ENCODE measurements around the gene CDC42SE2. TPM values are rescaled to one million over a fixed set of nuclear protein-coding genes. Genes with fewer than 3 reads are reported as not detected.
"Not testable (repeated sequence)": the region's sequence is repeated elsewhere in the genome, so short reads cannot be mapped to it uniquely, and the experiment has no call there.

Gene CDC42SE2
- total and polyA plus RNA-seq, 2 donors from 2014 or later: 24.8 to 90.7 TPM

DNA sequence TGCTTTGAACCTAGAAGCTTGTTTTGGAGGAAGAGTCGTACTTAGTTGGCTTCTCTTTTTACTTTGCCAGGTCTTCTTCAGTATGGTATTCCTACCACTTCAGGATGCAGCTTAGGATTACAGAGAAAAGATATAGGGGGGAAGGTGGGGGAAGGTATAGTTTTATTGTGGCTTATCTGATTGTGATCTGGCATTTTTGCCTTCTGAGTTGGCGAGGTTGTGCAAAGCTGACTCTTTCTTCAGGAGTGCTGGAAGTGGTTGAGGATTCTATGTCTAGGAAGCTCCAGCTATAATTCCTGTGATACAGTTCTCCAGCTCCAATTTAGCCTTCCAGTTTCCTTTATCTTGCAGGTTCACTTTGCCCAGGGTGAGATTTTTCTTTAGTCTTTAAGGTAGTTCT, 7.0 kb downstream of the CDC42SE2 start:
- FAIRE-seq: no peak

DNA sequence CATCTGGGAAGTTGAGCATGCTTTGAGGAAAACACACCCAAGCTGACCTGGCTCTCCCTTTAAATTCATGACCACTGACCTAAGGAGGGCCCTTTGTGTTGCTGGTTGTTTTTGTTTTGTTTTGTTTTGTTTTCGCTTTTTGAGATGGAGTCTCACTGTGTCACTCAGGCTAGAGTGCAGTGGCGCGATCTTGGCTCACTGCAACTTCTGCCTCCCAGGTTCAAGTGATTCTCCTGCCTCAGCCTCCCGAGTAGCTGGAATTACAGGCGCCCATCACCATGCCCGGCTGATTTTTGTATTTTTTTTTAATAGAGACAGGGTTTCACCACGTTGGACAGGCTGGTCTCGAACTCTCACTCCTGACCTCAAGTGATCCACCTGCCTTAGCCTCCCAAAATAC, 8.0 kb downstream of the CDC42SE2 start:
- H3K27me3 ChIP-seq (ENCODE audit: control insufficient read depth, insufficient read depth, low read length); H3K4me3 ChIP-seq (ENCODE audit: low read length in 3 of 3); H3K9ac ChIP-seq (ENCODE audit: low read length in 3 of 3); intact Hi-C loops (cut with DNase I); FAIRE-seq; H3K27ac ChIP-seq (ENCODE audit: low read depth in 2 of 2, low read length in 2 of 2); H3K9me3 ChIP-seq (ENCODE audit: control insufficient read depth in 2 of 3, insufficient read depth in 1 of 3, low read length in 3 of 3); H3K36me3 ChIP-seq (ENCODE audit: control insufficient read depth in 2 of 3, insufficient read depth in 3 of 3, low read length in 3 of 3); H3K4me1 ChIP-seq (ENCODE audit: control insufficient read depth in 2 of 3, insufficient read depth in 2 of 3, low read depth in 1 of 3, low read length in 3 of 3); DNase-seq: not testable (repeated sequence)

More for the DNA sequence above, 7.0 kb downstream of the CDC42SE2 start:
- TF ChIP-seq, protein P1, sequence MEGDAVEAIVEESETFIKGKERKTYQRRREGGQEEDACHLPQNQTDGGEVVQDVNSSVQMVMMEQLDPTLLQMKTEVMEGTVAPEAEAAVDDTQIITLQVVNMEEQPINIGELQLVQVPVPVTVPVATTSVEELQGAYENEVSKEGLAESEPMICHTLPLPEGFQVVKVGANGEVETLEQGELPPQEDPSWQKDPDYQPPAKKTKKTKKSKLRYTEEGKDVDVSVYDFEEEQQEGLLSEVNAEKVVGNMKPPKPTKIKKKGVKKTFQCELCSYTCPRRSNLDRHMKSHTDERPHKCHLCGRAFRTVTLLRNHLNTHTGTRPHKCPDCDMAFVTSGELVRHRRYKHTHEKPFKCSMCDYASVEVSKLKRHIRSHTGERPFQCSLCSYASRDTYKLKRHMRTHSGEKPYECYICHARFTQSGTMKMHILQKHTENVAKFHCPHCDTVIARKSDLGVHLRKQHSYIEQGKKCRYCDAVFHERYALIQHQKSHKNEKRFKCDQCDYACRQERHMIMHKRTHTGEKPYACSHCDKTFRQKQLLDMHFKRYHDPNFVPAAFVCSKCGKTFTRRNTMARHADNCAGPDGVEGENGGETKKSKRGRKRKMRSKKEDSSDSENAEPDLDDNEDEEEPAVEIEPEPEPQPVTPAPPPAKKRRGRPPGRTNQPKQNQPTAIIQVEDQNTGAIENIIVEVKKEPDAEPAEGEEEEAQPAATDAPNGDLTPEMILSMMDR (IDR thresholded peaks at IDR 0.05; ENCODE audit: borderline replicate concordance, extremely low read depth, insufficient read depth): no peak
- intact Hi-C loops (cut with DNase I): no loop called here
- H3K36me3 ChIP-seq (ENCODE audit: control insufficient read depth in 2 of 3, insufficient read depth in 3 of 3, low read length in 3 of 3): no peaks in the 10 kb centered on the region
- H3K9me3 ChIP-seq (ENCODE audit: control insufficient read depth in 2 of 3, insufficient read depth in 1 of 3, low read length in 3 of 3): no peaks in the 10 kb centered on the region
- H3K27me3 ChIP-seq (ENCODE audit: control insufficient read depth, insufficient read depth, low read length): no peaks in the 10 kb centered on the region
- no peak overlapping the region for H3K27ac ChIP-seq (ENCODE audit: low read depth in 2 of 2, low read length in 2 of 2)
- H3K4me3 ChIP-seq (ENCODE audit: low read length in 3 of 3): no peak overlapping the region
- no peak overlapping the region for H3K9ac ChIP-seq (ENCODE audit: low read length in 3 of 3)
- no peak for DNase-seq
- no peaks in the 10 kb centered on the region for H3K4me1 ChIP-seq (ENCODE audit: control insufficient read depth in 2 of 3, insufficient read depth in 2 of 3, low read depth in 1 of 3, low read length in 3 of 3)

DNA sequence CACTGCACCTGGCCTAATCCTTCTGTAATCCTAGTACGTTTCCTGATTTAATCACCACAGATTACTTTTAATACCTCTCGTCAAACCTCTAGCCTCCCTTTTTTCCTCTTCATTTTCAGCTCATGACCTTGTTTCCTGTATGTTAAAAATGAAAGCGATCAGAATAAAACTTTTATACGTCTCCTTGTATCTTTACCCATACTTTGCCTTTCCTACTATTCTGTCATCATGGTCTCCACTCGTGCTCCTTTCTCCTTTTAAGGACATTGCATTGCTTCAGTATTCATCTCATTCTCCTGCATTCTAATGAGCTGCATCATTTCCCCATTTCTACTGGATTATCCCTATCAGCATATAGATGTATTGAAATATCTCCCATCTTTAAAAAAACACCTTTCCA, 8.5 kb downstream of the CDC42SE2 start:
- TF ChIP-seq, protein P1 (IDR thresholded peaks at IDR 0.05; ENCODE audit: borderline replicate concordance, extremely low read depth, insufficient read depth): no peak
- intact Hi-C loops (cut with DNase I): no loop called here
- Histone ChIP-seq H3K27me3 (ENCODE audit: control insufficient read depth, insufficient read depth, low read length) (no peaks in the 10 kb centered on the region), H3K9me3 (ENCODE audit: control insufficient read depth in 2 of 3, insufficient read depth in 1 of 3, low read length in 3 of 3) (no peaks in the 10 kb centered on the region), H3K4me3 (ENCODE audit: low read length in 3 of 3) (no peak overlapping the region), H3K9ac (ENCODE audit: low read length in 3 of 3) (no peak overlapping the region), H3K4me1 (ENCODE audit: control insufficient read depth in 2 of 3, insufficient read depth in 2 of 3, low read depth in 1 of 3, low read length in 3 of 3) (no peaks in the 10 kb centered on the region), H3K27ac (ENCODE audit: low read depth in 2 of 2, low read length in 2 of 2) (no peak overlapping the region), H3K36me3 (ENCODE audit: control insufficient read depth in 2 of 3, insufficient read depth in 3 of 3, low read length in 3 of 3) (no peaks in the 10 kb centered on the region)
- DNase-seq (no peak), FAIRE-seq (no peak)

DNA sequence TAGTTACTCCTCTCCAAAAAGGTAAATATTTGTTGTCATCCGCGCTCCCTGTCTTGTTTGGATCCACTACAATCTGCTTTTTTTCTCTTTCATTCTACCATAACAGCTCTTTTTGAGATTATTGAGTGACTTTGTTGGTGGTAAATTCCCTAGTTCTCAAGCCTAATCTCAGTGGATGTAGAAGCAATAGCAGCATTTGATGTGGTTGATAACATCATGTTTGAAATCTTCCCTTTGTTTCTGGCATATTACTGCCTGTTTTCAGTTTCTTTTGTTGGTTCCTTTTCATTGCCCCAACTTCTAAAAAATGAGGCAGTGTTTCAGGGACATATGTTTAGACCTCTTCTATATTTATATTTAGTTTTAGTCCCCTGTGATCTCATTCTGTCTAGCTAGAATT, 8.9 kb downstream of the CDC42SE2 start:
- no peak overlapping the region for H3K4me3 ChIP-seq (ENCODE audit: low read length in 3 of 3)
- intact Hi-C loops (cut with DNase I): no loop called here
- TF ChIP-seq, protein P1 (IDR thresholded peaks at IDR 0.05; ENCODE audit: borderline replicate concordance, extremely low read depth, insufficient read depth): no peak
- no peaks in the 10 kb centered on the region for H3K4me1 ChIP-seq (ENCODE audit: control insufficient read depth in 2 of 3, insufficient read depth in 2 of 3, low read depth in 1 of 3, low read length in 3 of 3)
- H3K27ac ChIP-seq (ENCODE audit: low read depth in 2 of 2, low read length in 2 of 2): no peak overlapping the region
- no peak overlapping the region for H3K9ac ChIP-seq (ENCODE audit: low read length in 3 of 3)
- no peaks in the 10 kb centered on the region for H3K36me3 ChIP-seq (ENCODE audit: control insufficient read depth in 2 of 3, insufficient read depth in 3 of 3, low read length in 3 of 3)
- no peaks in the 10 kb centered on the region for H3K27me3 ChIP-seq (ENCODE audit: control insufficient read depth, insufficient read depth, low read length)
- DNase-seq (no peak), FAIRE-seq (no peak)
- H3K9me3 ChIP-seq (ENCODE audit: control insufficient read depth in 2 of 3, insufficient read depth in 1 of 3, low read length in 3 of 3): no peaks in the 10 kb centered on the region

All from kidney (tissue), 14 donors.